Heart right ventricle (tissue), 16 donors: ENCODE results near the gene EPC2. TPM values are rescaled to one million over a fixed set of nuclear protein-coding genes. Genes with fewer than 3 reads are reported as not detected.

Experiments used
- ATAC-seq, 8 donors: fragments of 200-7000 bp; cut with Tn5 transposase; one replicate each; pipeline ENCODE4 v1.9.1; 2020; ENCODE audit warnings: mild to moderate bottlenecking in 8 of 8, moderate library complexity in 8 of 8, moderate number of reproducible peaks in 1 of 8
- DNase-seq, 2 donors: peaks; one replicate each; pipeline ENCODE4 v3.0.0-alpha.2; 2020
- H3K27ac ChIP-seq, 10 donors: fragments of 200-600 bp; sonication (generic) in 2 of 10; one replicate each; pipeline versions ENCODE4 v1.5.0 to v1.8.0; 2020 to 2022; ENCODE audit warnings: mild to moderate bottlenecking in 3 of 10
- H3K27me3 ChIP-seq, 7 donors: fragments of 200-600 bp; one replicate each; pipeline ENCODE4 v1.8.0; 2021 to 2022; ENCODE audit warnings: mild to moderate bottlenecking in 2 of 7
- H3K36me3 ChIP-seq, 9 donors: fragments of 200-600 bp; sonication (generic) in 1 of 9; one replicate each; pipeline versions ENCODE4 v1.5.0 to v1.8.0; 2020 to 2022; ENCODE audit warnings: mild to moderate bottlenecking in 2 of 9
- H3K4me1 ChIP-seq, 9 donors: fragments of 200-600 bp; sonication (generic) in 1 of 9; one replicate each; pipeline versions ENCODE4 v1.5.0 to v1.8.0; 2020 to 2022; ENCODE audit warnings: mild to moderate bottlenecking in 4 of 9
- H3K4me3 ChIP-seq, 10 donors: fragments of 200-600 bp; sonication (generic) in 2 of 10; one replicate each; pipeline versions ENCODE4 v1.5.0 to v1.8.0; 2020 to 2022; ENCODE audit warnings: mild to moderate bottlenecking in 7 of 10, moderate library complexity in 2 of 10
- H3K9me3 ChIP-seq, 11 donors: fragments of 200-600 bp in 10 of 11; sonication (generic) in 2 of 11; one replicate each; pipeline versions ENCODE4 v1.5.0 to v1.8.0; 2013 to 2022; ENCODE audit warnings: mild to moderate bottlenecking in 2 of 11, control low read depth in 1 of 11, moderate library complexity in 1 of 11
- WGBS, 2 donors: extraction: QIAGEN DNeasy Blood & Tissue Kit; methylation state at CpG; one replicate each; pipeline ENCODE4 v1.1.7; 2013; ENCODE audit warnings: inconsistent platforms in 1 of 2; 5-methylcytosine and 5-hydroxymethylcytosine counted together
- intact Hi-C, 10 donors: fragments of 100-400 bp; cut with DNase I; formaldehyde crosslinking; loops; one replicate each; pipeline versions ENCODE4 v1.11.1 to v1.14.2; 2022
- polyA plus RNA-seq, 2 donors: library from polyadenylated mRNA; stranded (reverse); fragments of 200-250 nt; gene quantifications; one replicate each; pipeline ENCODE4 v1.2.3, GENCODE V29; 2013
- total RNA-seq, 10 donors: library from RNA; stranded (reverse); fragmentation: NEBNext Ultra II Directional in 3 of 10; extraction: Animal tissue kit (Norgen Biotek cat#: 25700) in 3 of 10; gene quantifications; one replicate each; pipeline versions ENCODE4 v1.2.1 to v1.2.4, GENCODE V29; 2021 to 2023
- TF ChIP-seq, protein P1 (sequence below), 9 donors: fragments of 200-600 bp; sonication (generic) in 2 of 9; IDR thresholded peaks; one replicate each; pipeline versions ENCODE4 v1.5.0 to v1.8.0; 2021 to 2022; ENCODE audit warnings: antibody characterized with exemption in 9 of 9, mild to moderate bottlenecking in 5 of 9, moderate library complexity in 1 of 9
- donor health status: Arrhythmogenic right ventricular cardiomyopathy.
- donor health status: ischemic (EF 13 %, LVEDD 7.1; RV severe dilation, severe dysfunction).
- donor health status: healthy with polysubstance abuse.
- donor health status: DM: no; HTN: yes; CAD: no.
- donor health status: DM: no; HTN: no; CAD: no.
- donor health status: ischemic (EF 25% LVEDD 6.9; RV normal size, moderate dysfunction).
- donor health status: ischemic (EF 25% LVEDD 5.7; RV mildly dilated, moderate dysfunction).
- donor health status: healthy.
- donor health status: DM: yes; HTN: yes; CAD: no.
- donor health status: Ischemic cardiomyopathy.
- donor health status: ischemic (EF 35%, LVEDD 5.7; RV mildly dilated, moderate dysfunction).
- donor health status: nonischemic (EF 11% LVEDD 7.7; RV severe dilation, severe dysfunction).
- donor health status: DM: yes; HTN: yes; CAD: no.
- donor health status: PGD.
- donor health status: ischemic (EF 29% LVEDD 5.4; RV normal size, mild dysfunction).
- donor health status: nonischemic (EF 23%, LVEDD 6.1; RV moderate dilation, normal function).

Gene EPC2
- total and polyA plus RNA-seq, 12 donors: 5.5 to 28.8 (median 20.9) TPM

DNA sequence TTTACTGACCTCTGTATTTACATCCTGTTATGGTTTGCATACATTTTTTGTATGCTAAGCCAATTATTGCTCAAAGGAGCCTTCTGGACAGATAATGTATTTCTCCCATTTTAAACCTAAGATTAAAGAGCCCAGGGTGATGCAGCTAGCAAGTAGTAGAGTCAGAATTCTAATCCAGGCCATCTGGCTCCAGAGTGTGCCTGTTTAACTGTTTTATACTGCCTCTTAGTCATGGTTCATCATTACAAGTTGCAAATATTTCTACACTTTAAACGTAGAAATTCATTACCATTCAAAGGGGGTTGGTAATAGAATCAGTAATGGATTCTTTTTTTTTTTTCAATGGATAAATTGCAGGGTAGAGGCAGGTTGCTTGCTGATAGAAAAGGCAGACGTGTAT lies 52.4 kb downstream of the EPC2 start:
- ATAC-seq (no peak), DNase-seq (no peak)
- no peaks in the 10 kb centered on the region for H3K27me3 ChIP-seq
- no peaks in the 10 kb centered on the region for H3K4me1 ChIP-seq
- no peak overlapping the region for H3K4me3 ChIP-seq
- intact Hi-C loops: no loop called here
- 89 to 95% methylated on average over 2 of the region's 2 CpGs for WGBS, 2 donors
- no peak overlapping the region for H3K27ac ChIP-seq
- peaks cover 0 to 30% (median 21%) of the 10 kb centered on the region in 11 donors for H3K9me3 ChIP-seq
- TF ChIP-seq, protein P1, sequence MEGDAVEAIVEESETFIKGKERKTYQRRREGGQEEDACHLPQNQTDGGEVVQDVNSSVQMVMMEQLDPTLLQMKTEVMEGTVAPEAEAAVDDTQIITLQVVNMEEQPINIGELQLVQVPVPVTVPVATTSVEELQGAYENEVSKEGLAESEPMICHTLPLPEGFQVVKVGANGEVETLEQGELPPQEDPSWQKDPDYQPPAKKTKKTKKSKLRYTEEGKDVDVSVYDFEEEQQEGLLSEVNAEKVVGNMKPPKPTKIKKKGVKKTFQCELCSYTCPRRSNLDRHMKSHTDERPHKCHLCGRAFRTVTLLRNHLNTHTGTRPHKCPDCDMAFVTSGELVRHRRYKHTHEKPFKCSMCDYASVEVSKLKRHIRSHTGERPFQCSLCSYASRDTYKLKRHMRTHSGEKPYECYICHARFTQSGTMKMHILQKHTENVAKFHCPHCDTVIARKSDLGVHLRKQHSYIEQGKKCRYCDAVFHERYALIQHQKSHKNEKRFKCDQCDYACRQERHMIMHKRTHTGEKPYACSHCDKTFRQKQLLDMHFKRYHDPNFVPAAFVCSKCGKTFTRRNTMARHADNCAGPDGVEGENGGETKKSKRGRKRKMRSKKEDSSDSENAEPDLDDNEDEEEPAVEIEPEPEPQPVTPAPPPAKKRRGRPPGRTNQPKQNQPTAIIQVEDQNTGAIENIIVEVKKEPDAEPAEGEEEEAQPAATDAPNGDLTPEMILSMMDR (IDR thresholded peaks at IDR 0.05): no peak
- peaks cover 0 to 33% (median 0%) of the 10 kb centered on the region in 9 donors for H3K36me3 ChIP-seq

DNA sequence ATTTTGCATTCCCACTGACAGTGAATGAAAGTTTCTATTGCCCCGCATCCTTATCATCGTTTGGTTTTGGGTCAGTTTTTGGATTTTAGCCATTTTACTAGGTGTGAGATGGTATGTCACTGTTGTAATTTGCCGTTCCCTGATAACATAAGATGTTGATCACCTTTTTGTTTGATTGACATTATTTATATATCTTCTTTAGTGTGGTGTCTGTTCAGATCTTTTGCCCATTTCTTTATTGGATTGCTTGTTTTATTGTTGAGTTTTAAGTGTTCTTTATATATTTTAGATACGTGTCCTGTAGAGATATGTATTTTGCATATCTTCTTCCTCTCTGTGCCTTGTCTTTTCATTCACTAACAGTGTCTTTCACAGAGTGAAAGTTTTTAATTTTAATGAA lies 55.3 kb downstream of the EPC2 start:
- WGBS, 2 donors: 98 to 99% methylated on average over 4 of the region's 4 CpGs

DNA sequence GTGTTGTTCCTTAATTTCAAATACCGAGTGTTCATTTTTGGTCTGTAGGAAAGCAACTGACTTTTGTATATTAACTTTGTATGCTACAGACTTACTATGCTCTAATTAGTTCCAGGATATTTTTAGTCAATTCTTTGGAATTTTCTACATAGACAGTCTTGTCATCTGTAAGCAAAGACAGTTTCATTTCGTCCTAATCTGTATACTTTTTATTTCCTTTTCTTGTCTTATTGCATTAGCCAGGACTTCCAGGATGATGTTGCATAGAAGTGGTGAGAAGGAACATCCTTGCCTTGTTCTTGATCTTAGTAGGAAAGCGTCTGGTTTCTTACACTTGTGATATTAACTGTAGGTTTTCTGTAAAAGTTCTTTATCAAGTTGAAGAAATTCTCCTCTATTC lies 56.5 kb downstream of the EPC2 start:
- Histone ChIP-seq H3K9me3 (peaks cover 0 to 36% (median 26%) of the 10 kb centered on the region in 11 donors), H3K4me3 (no peak overlapping the region), H3K27ac (no peak overlapping the region), H3K4me1 (no peaks in the 10 kb centered on the region), H3K27me3 (no peaks in the 10 kb centered on the region), H3K36me3 (peaks cover 0 to 33% (median 0%) of the 10 kb centered on the region in 9 donors)
- TF ChIP-seq, protein P1 (IDR thresholded peaks at IDR 0.05): no peak
- ATAC-seq (no peak), DNase-seq (no peak)
- WGBS, 2 donors: 96% methylated on average over 3 of the region's 3 CpGs
- intact Hi-C loops: no loop called here

More for the DNA sequence above, 55.3 kb downstream of the EPC2 start:
- DNase-seq (no peak), ATAC-seq (no peak)
- no peaks in the 10 kb centered on the region for H3K4me1 ChIP-seq
- no peaks in the 10 kb centered on the region for H3K27me3 ChIP-seq
- H3K36me3 ChIP-seq: peaks cover 0 to 22% (median 0%) of the 10 kb centered on the region in 9 donors
- no peak overlapping the region for H3K27ac ChIP-seq
- H3K9me3 ChIP-seq: peaks cover 0 to 36% (median 26%) of the 10 kb centered on the region in 11 donors
- TF ChIP-seq, protein P1 (IDR thresholded peaks at IDR 0.05): no peak
- no peak overlapping the region for H3K4me3 ChIP-seq
- intact Hi-C loops: no loop called here

DNA sequence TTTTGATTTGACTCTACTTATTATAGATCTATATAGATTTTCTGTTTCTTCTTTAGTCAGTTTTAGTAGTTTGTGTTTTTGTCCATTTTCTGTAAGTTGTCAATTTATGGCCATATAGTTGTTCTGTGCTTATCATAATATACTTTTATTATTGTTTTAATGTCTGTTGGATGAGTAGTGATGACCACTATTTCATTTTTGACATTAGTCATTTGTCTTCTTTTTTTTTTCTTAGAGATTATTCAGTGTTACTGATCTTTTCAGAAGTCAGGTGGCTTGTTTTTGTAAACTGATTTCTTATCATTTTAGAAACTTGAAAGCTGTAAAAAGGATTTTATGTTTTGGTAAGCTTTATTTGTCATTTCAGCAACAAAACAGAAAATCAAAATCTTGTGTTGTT lies 57.3 kb downstream of the EPC2 start:
- TF ChIP-seq, protein P1 (IDR thresholded peaks at IDR 0.05): no peak
- intact Hi-C loops: no loop called here
- Histone ChIP-seq H3K36me3 (peaks cover 0 to 34% (median 0%) of the 10 kb centered on the region in 9 donors), H3K27me3 (no peaks in the 10 kb centered on the region), H3K9me3 (peaks cover 0 to 36% (median 26%) of the 10 kb centered on the region in 11 donors), H3K4me3 (no peak overlapping the region), H3K27ac (no peak overlapping the region), H3K4me1 (no peaks in the 10 kb centered on the region)
- DNase-seq: no peak
- ATAC-seq: no peak
